SK-N-SH (cell line): ENCODE data around the gene MET. TPM values are rescaled to one million over a fixed set of nuclear protein-coding genes. Genes with fewer than 3 reads are reported as not detected.

Experiments used
- CTCF ChIA-PET: fragments of 300-600, 350-600 bp; formaldehyde crosslinking; extraction: SDS; loops from one replicate; lab custom pipeline; 2021; lab: Yijun Ruan, JAX
- POLR2A ChIA-PET: fragments of 350-600 bp; sonication (Branson Sonifier 250); formaldehyde crosslinking; extraction: SDS; loops from one replicate; lab custom pipeline; 2020; ENCODE audit warnings: antibody characterized with exemption, inconsistent platforms; lab: Yijun Ruan, JAX
- DNase-seq: peaks from one replicate; pipeline ENCODE4 v3.0.0; 2012
- H2AFZ ChIP-seq: fragments of 200-600 bp; sonication (generic); 2 replicates; pipeline ENCODE4 v1.8.1; 2016; ENCODE audit warnings: antibody characterized with exemption, mild to moderate bottlenecking, low read depth
- H3F3A ChIP-seq: fragments of 200-600 bp; sonication (generic); replicated peaks from 2 replicates; pipeline ENCODE3; 2016; ENCODE audit warnings: antibody characterized with exemption, mild to moderate bottlenecking; ENCODE audit not compliant: insufficient read depth
- H3K27ac ChIP-seq, 2 experiments: fragments of 200-500 bp in 1 of 2; fragments of 200-600 bp in 1 of 2; sonication (Bioruptor generic) in 1 of 2; sonication (generic), shearing (Covaris generic) in 1 of 2; 2 replicates each; pipeline versions ENCODE4 v1.5.1 to v1.6.1; 2014 to 2016; ENCODE audit warnings: low read depth in 2 of 2, inconsistent platforms in 1 of 2, low read length in 1 of 2, mild to moderate bottlenecking in 1 of 2, mixed read lengths in 1 of 2
- H3K27me3 ChIP-seq: fragments of 200-600 bp; sonication (generic), shearing (Covaris generic); 2 replicates; pipeline ENCODE4 v1.6.1; 2016; ENCODE audit warnings: mixed run types; ENCODE audit not compliant: insufficient read depth
- H3K36me3 ChIP-seq, 2 experiments: fragments of 200-500 bp in 1 of 2; fragments of 200-600 bp in 1 of 2; sonication (Bioruptor generic) in 1 of 2; sonication (generic) in 1 of 2; replicated peaks in 1 of 2; 2 replicates each; pipeline versions ENCODE3 to v1.5.1; 2014 to 2016; ENCODE audit warnings: low read length in 1 of 2, mild to moderate bottlenecking in 1 of 2; ENCODE audit not compliant: insufficient read depth in 2 of 2, control insufficient read depth in 1 of 2
- H3K4me1 ChIP-seq, 2 experiments: fragments of 200-500 bp in 1 of 2; fragments of 200-600 bp in 1 of 2; sonication (Bioruptor generic) in 1 of 2; sonication (generic), shearing (Covaris generic) in 1 of 2; 2 replicates each; pipeline versions ENCODE4 v1.5.1 to v1.6.1; 2014 to 2016; ENCODE audit warnings: low read depth in 1 of 2, low read length in 1 of 2, mixed run types in 1 of 2; ENCODE audit not compliant: insufficient read depth in 2 of 2, control insufficient read depth in 1 of 2
- H3K4me2 ChIP-seq: fragments of 200-600 bp; sonication (generic), shearing (Covaris generic); 2 replicates; pipeline ENCODE4 v1.6.1; 2017; ENCODE audit warnings: mixed run types
- H3K4me3 ChIP-seq, 2 experiments: fragments of 200-500 bp in 1 of 2; fragments of 200-600 bp in 1 of 2; sonication (Bioruptor generic) in 1 of 2; sonication (generic), shearing (Covaris generic) in 1 of 2; 2 replicates each; pipeline versions ENCODE4 v1.5.1 to v1.8.1; 2014 to 2016; ENCODE audit warnings: low read depth in 2 of 2, inconsistent platforms in 1 of 2, low read length in 1 of 2, mild to moderate bottlenecking in 1 of 2, mixed read lengths in 1 of 2, moderate library complexity in 1 of 2
- H3K79me2 ChIP-seq: fragments of 200-600 bp; sonication (generic); 2 replicates; pipeline ENCODE4 v1.8.1; 2017; ENCODE audit warnings: mild to moderate bottlenecking; ENCODE audit not compliant: insufficient read depth
- H3K9ac ChIP-seq: fragments of 200-600 bp; sonication (generic); 2 replicates; pipeline ENCODE4 v1.6.1; 2017; ENCODE audit warnings: mixed run types
- H3K9me2 ChIP-seq: fragments of 200-600 bp; sonication (generic); 2 replicates; pipeline ENCODE4 v1.6.1; 2017; ENCODE audit warnings: mixed run types
- H3K9me3 ChIP-seq: fragments of 200-600 bp; sonication (generic); 2 replicates; pipeline ENCODE4 v1.6.1; 2017; ENCODE audit warnings: mixed run types, mild to moderate bottlenecking, moderate library complexity
- H4K20me1 ChIP-seq: fragments of 200-600 bp; sonication (generic); 2 replicates; pipeline ENCODE4 v1.6.1; 2017; ENCODE audit warnings: mild to moderate bottlenecking, mixed run types; ENCODE audit not compliant: insufficient read depth
- ELF1 ChIP-seq: IDR thresholded peaks from 2 replicates; pipeline ENCODE4 v1.4.0; 2012
- EP300 ChIP-seq, 2 experiments: IDR thresholded peaks; 2 replicates each; pipeline versions ENCODE4 v1.4.0 to v1.6.1; 2012; ENCODE audit warnings: borderline replicate concordance in 1 of 2, low read depth in 1 of 2, low read length in 1 of 2
- FOXJ3 ChIP-seq: sonication (generic); formaldehyde crosslinking; IDR thresholded peaks from 2 replicates; pipeline ENCODE4 v1.5.1; 2020; ENCODE audit warnings: mild to moderate bottlenecking, missing genetic modification reagents
- FOXM1 ChIP-seq: IDR thresholded peaks from 2 replicates; pipeline ENCODE4 v1.4.0; 2012; ENCODE audit warnings: low read depth, mild to moderate bottlenecking
- GATA2 ChIP-seq: sonication (generic); formaldehyde crosslinking; IDR thresholded peaks from 2 replicates; pipeline ENCODE4 v1.5.0; 2020; ENCODE audit warnings: mild to moderate bottlenecking, missing genetic modification reagents
- MEF2A ChIP-seq: IDR thresholded peaks from 2 replicates; pipeline ENCODE4 v1.4.0; 2012; ENCODE audit warnings: low read depth, borderline replicate concordance
- MXI1 ChIP-seq: IDR thresholded peaks from 2 replicates; pipeline ENCODE4 v1.6.1; 2012; ENCODE audit warnings: mild to moderate bottlenecking, low read depth, low read length, improper control_type of control experiment
- POLR2AphosphoS5 ChIP-seq: IDR thresholded peaks from 2 replicates; pipeline ENCODE4 v1.6.1; 2012; ENCODE audit warnings: low read depth, low read length
- RCOR1 ChIP-seq: fragments of 150-350 bp; IDR thresholded peaks from 2 replicates; pipeline ENCODE4 v1.6.1; 2017; ENCODE audit warnings: antibody characterized with exemption, low read length
- SIN3A ChIP-seq: IDR thresholded peaks from 2 replicates; pipeline ENCODE4 v1.6.1; 2012; ENCODE audit warnings: low read depth, mild to moderate bottlenecking, low read length, moderate library complexity, borderline replicate concordance
- SMC3 ChIP-seq: IDR thresholded peaks from 2 replicates; pipeline ENCODE4 v1.6.1; 2012; ENCODE audit warnings: low read depth, low read length, improper control_type of control experiment
- TCF12 ChIP-seq: IDR thresholded peaks from 2 replicates; pipeline ENCODE4 v1.4.0; 2012
- TEAD4 ChIP-seq: IDR thresholded peaks from 2 replicates; pipeline ENCODE4 v1.4.0; 2012; ENCODE audit warnings: mild to moderate bottlenecking, borderline replicate concordance; ENCODE audit not compliant: insufficient read depth
- YY1 ChIP-seq: IDR thresholded peaks from 2 replicates; pipeline ENCODE4 v1.4.0; 2012; ENCODE audit warnings: low read depth, mild to moderate bottlenecking
- WGBS: methylation state at CpG from one replicate; pipeline ENCODE4 v1.1.6; 2017; ENCODE audit warnings: low lambda C conversion rate; 5-methylcytosine and 5-hydroxymethylcytosine counted together
- polyA plus RNA-seq, 3 experiments: library from polyadenylated mRNA; depleted of rRNA; stranded (reverse); fragments of >200 nt; gene quantifications; 2 replicates each; pipeline ENCODE4 v1.2.3, GENCODE V29; 2012
- TF ChIP-seq, protein P1 (sequence below): IDR thresholded peaks from 2 replicates; pipeline ENCODE4 v1.4.0; 2012; ENCODE audit warnings: low read depth, borderline replicate concordance
- TF ChIP-seq, protein P2 (sequence below): fragments of 150-350 bp; IDR thresholded peaks from 2 replicates; pipeline ENCODE4 v1.6.1; 2017; ENCODE audit warnings: antibody characterized with exemption, low read length, low read depth, borderline replicate concordance
- TF ChIP-seq, protein P3 (sequence below): IDR thresholded peaks from 2 replicates; pipeline ENCODE4; 2012

The MET gene
- polyA plus RNA-seq, 1 of the 3 experiments (the other 2 are of a cell fraction), result 38.7 TPM

GRCh38 chr7:116776046-116776445 lies 104.0 kb downstream of the MET start:
- peak overlapping the region; percentile 70 to 74; a peak in 3 of 4 replicates for H3K27ac ChIP-seq
- H3K9ac ChIP-seq, result peak overlapping the region; percentile 11; the same call in 1 of the 2 replicates

More at GRCh38 chr7:116776046-116776445, 104.0 kb downstream of the MET start:
- peaks cover 4 to 37% of the 10 kb centered on the region in 2 experiments for H3K4me1 ChIP-seq
- H4K20me1 ChIP-seq, result no peaks in the 10 kb centered on the region
- H3K9me3 ChIP-seq, result no peaks in the 10 kb centered on the region
- no peak for DNase-seq
- H3K9me2 ChIP-seq, result no peaks in the 10 kb centered on the region
- ChIA-PET POLR2A (no interaction called here), CTCF (interaction anchor here (1.0 kb wide), 1 partner anchor 35 kb away, joined by 3 read pairs; no protein-coding TSS in a partner anchor)
- TF ChIP-seq FOXJ3 (CRISPR knock-in tag), result no peak
- TF ChIP-seq RCOR1, result no peak
- TF ChIP-seq MXI1, result no peak
- TF ChIP-seq TEAD4, result no peak
- TF ChIP-seq FOXM1, result no peak
- TF ChIP-seq, protein P1, sequence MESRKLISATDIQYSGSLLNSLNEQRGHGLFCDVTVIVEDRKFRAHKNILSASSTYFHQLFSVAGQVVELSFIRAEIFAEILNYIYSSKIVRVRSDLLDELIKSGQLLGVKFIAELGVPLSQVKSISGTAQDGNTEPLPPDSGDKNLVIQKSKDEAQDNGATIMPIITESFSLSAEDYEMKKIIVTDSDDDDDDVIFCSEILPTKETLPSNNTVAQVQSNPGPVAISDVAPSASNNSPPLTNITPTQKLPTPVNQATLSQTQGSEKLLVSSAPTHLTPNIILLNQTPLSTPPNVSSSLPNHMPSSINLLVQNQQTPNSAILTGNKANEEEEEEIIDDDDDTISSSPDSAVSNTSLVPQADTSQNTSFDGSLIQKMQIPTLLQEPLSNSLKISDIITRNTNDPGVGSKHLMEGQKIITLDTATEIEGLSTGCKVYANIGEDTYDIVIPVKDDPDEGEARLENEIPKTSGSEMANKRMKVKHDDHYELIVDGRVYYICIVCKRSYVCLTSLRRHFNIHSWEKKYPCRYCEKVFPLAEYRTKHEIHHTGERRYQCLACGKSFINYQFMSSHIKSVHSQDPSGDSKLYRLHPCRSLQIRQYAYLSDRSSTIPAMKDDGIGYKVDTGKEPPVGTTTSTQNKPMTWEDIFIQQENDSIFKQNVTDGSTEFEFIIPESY, result no peak
- TF ChIP-seq YY1, result no peak
- TF ChIP-seq, protein P2, sequence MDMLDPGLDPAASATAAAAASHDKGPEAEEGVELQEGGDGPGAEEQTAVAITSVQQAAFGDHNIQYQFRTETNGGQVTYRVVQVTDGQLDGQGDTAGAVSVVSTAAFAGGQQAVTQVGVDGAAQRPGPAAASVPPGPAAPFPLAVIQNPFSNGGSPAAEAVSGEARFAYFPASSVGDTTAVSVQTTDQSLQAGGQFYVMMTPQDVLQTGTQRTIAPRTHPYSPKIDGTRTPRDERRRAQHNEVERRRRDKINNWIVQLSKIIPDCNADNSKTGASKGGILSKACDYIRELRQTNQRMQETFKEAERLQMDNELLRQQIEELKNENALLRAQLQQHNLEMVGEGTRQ, result no peak
- TF ChIP-seq EP300 (IDR thresholded peaks at IDR 0.05; ENCODE audit: borderline replicate concordance in 1 of 2, low read depth in 1 of 2, low read length in 1 of 2), result no peak
- TF ChIP-seq GATA2 (CRISPR knock-in tag), result no peak
- TF ChIP-seq, protein P3, sequence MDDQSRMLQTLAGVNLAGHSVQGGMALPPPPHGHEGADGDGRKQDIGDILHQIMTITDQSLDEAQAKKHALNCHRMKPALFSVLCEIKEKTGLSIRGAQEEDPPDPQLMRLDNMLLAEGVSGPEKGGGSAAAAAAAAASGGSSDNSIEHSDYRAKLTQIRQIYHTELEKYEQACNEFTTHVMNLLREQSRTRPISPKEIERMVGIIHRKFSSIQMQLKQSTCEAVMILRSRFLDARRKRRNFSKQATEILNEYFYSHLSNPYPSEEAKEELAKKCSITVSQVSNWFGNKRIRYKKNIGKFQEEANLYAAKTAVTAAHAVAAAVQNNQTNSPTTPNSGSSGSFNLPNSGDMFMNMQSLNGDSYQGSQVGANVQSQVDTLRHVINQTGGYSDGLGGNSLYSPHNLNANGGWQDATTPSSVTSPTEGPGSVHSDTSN, result no peak
- TF ChIP-seq SMC3, result no peak
- TF ChIP-seq SIN3A, result no peak
- no peak for TF ChIP-seq ELF1
- TF ChIP-seq POLR2AphosphoS5, result no peak
- TF ChIP-seq TCF12, result no peak
- no peak for TF ChIP-seq MEF2A
- peak overlapping the region; percentile 30; the same call in 1 of the 2 replicates for H3K4me2 ChIP-seq
- peaks cover 30% of the 10 kb centered on the region for H3F3A ChIP-seq
- H3K36me3 ChIP-seq, result peaks cover 16 to 24% of the 10 kb centered on the region in 2 experiments
- 60% methylated on average over 2 of the region's 2 CpGs for WGBS
- H3K79me2 ChIP-seq, result no peaks in the 10 kb centered on the region
- no peaks in the 10 kb centered on the region for H3K27me3 ChIP-seq
- H2AFZ ChIP-seq, result no peak overlapping the region
- no peak overlapping the region for H3K4me3 ChIP-seq
